ENCODE data around the gene FRMPD4. TPM values are rescaled to one million over a fixed set of nuclear protein-coding genes. Genes with fewer than 3 reads are reported as not detected.

Gene FRMPD4
- total RNA-seq, 1 experiment from 2014 or later = 0.24 TPM

DNA sequence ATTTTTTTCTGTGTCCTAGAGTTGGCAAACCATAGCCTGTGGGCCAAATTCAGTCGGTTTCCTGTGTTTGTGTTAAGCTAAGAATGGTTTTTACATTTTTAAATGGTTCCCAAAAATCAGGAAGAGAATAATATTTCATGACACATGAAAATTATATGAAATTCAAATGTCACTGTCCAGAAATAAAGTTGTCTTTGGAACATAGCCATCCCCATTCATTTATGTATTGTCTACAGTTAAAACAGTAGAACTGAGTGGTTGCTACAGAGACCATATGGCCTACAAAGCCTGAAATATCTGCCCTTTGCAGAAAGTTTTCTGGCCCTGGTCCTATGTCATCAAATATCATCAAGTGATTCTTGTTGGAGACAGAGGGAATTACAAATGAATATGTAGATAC lies 15.5 kb downstream of the FRMPD4 start:
- Histone ChIP-seq H2BK20ac (ENCODE audit: low read depth, low read length, poor library complexity, severe bottlenecking) (no peak overlapping the region), H2BK5ac (ENCODE audit: insufficient read length, low read length) (no peak overlapping the region), H4K8ac (replicated peaks; ENCODE audit: insufficient read length, low read depth, low read length) (no peak overlapping the region), H3K18ac (ENCODE audit: insufficient read length, low read depth, low read length) (no peak overlapping the region), H2BK15ac (ENCODE audit: low read depth, low read length) (no peak overlapping the region), H3K27me3 (ENCODE audit: insufficient read depth, low read length) (no peaks in the 10 kb centered on the region), H4K20me1 (ENCODE audit: control insufficient read depth, insufficient read depth, insufficient read length) (no peaks in the 10 kb centered on the region), H3K27ac (ENCODE audit: insufficient read length, low read depth, low read length) (no peak overlapping the region), H4K91ac (ENCODE audit: insufficient read length, low read depth, low read length) (no peak overlapping the region), H3K4me1 (ENCODE audit: insufficient read depth, low read length) (no peaks in the 10 kb centered on the region), H3K79me1 (ENCODE audit: insufficient read depth, low read depth, low read length, poor library complexity, severe bottlenecking) (no peaks in the 10 kb centered on the region), H2BK120ac (ENCODE audit: low read depth, low read length, poor library complexity, severe bottlenecking) (no peak overlapping the region), H3K23me2 (ENCODE audit: insufficient read length, low read depth, low read length, poor library complexity, severe bottlenecking) (no peaks in the 10 kb centered on the region), H3K4ac (ENCODE audit: low read depth, low read length) (no peak overlapping the region), H2AFZ (ENCODE audit: low read length) (no peak overlapping the region), H3K9ac (ENCODE audit: extremely low read depth, insufficient read length, low read length) (no peak overlapping the region), H3T11ph (ENCODE audit: low read length) (no peak overlapping the region), H3K9me3 (ENCODE audit: control insufficient read depth, low read depth, low read length) (no peaks in the 10 kb centered on the region), H3K79me2 (ENCODE audit: insufficient read depth, low read length) (no peaks in the 10 kb centered on the region), H4K5ac (ENCODE audit: insufficient read length, low read depth, low read length) (no peak overlapping the region), H2AK5ac (ENCODE audit: insufficient read length, low read length) (no peak overlapping the region), H3K23ac (ENCODE audit: insufficient read length, low read depth, low read length) (no peak overlapping the region), H3K14ac (ENCODE audit: insufficient read depth, low read length) (no peak overlapping the region), H3K56ac (ENCODE audit: insufficient read length, low read depth, low read length) (no peak overlapping the region), H2BK12ac (ENCODE audit: insufficient read length, low read depth, low read length) (no peak overlapping the region), H3K4me2 (ENCODE audit: insufficient read depth, insufficient read length, low read length) (no peak overlapping the region)
- Mint-ChIP-seq H3K27ac (no peak overlapping the region), H3K4me3 (no peak overlapping the region), H3K9me3 (peaks cover 56 to 59% of the 10 kb centered on the region in 2 experiments), H3K36me3 (ENCODE audit: insufficient read depth in 1 of 3, low read depth in 3 of 3) (no peaks in the 10 kb centered on the region; a peak in 2 of 7 replicates), H3K27me3 (ENCODE audit: low read depth) (peaks cover 2% of the 10 kb centered on the region; the same call in 1 of the 2 replicates), H3K4me1 (no peaks in the 10 kb centered on the region)
- no peak for TF ChIP-seq CTCF (conservative IDR thresholded peaks at IDR 0.05)
- WGBS (ENCODE audit: extremely low coverage, insufficient read length, low lambda C conversion rate) = no CpG with 5 or more reads among the region's 1 CpG
- no peak for DNase-seq

Measured in H9 (cell line).